ENCODE measurements around the gene OR1B1. TPM values are rescaled to one million over a fixed set of nuclear protein-coding genes. Genes with fewer than 3 reads are reported as not detected.
"Not testable (repeated sequence)": the region's sequence is repeated elsewhere in the genome, so short reads cannot be mapped to it uniquely, and the experiment has no call there.

The OR1B1 gene
- not detected for total RNA-seq
- long read RNA-seq, donor 1 = 0 reads
- long read RNA-seq, donor 2 = 0 reads

GRCh38 chr9:122657527-122657926 lies at the start of gene OR1B1:
OR1B1 (minus strand) TSS chr9:122657627.
- no peak for DNase-seq (ENCODE audit: low spot score)
- intact Hi-C loops (cut with DNase I) = loop anchor here in 1 of 2 donors (5.0 kb wide), 1 partner anchor 745 kb away; no protein-coding TSS in a partner anchor

GRCh38 chr9:122695696-122696095 lies 38.3 kb upstream of the OR1B1 start:
- no peak for DNase-seq (ENCODE audit: low spot score)
- intact Hi-C loops (cut with DNase I) = no loop called here

- DNase-seq (ENCODE audit: low spot score) = no peak
- intact Hi-C loops (cut with DNase I) = no loop called here
Measured at GRCh38 chr9:122684851-122685250, 27.4 kb upstream of the OR1B1 start.

GRCh38 chr9:122672481-122672880 lies 15.1 kb upstream of the OR1B1 start:
- DNase-seq (ENCODE audit: low spot score) = no peak
- intact Hi-C loops (cut with DNase I) = no loop called here

- intact Hi-C loops (cut with DNase I) = no loop called here
- DNase-seq (ENCODE audit: low spot score) = no peak
Measured at GRCh38 chr9:122661416-122661815, 4.0 kb upstream of the OR1B1 start, which contains the start of gene OR1L1. OR1L1 (plus strand) TSS chr9:122661716; CDS start chr9:122661716, 0 bp downstream.

- intact Hi-C loops (cut with DNase I) = loop anchor here in 1 of 2 donors (5.0 kb wide), 1 partner anchor 744 kb away; no protein-coding TSS in a partner anchor
- no peak for DNase-seq (ENCODE audit: low spot score)
Measured at GRCh38 chr9:122656378-122656777, 1.0 kb downstream of the OR1B1 start.

- intact Hi-C loops (cut with DNase I) = no loop called here
- no peak for DNase-seq (ENCODE audit: low spot score)
Measured at GRCh38 chr9:122642226-122642625, 15.2 kb downstream of the OR1B1 start.

GRCh38 chr9:122619996-122620395 lies 37.4 kb downstream of the OR1B1 start:
- intact Hi-C loops (cut with DNase I) = loop anchor here in 1 of 2 donors (5.0 kb wide), 1 partner anchor 677 kb away; no protein-coding TSS in a partner anchor
- DNase-seq (ENCODE audit: low spot score) = no peak

GRCh38 chr9:122614362-122614761 lies 43.1 kb downstream of the OR1B1 start, which contains the start of gene OR1Q1:
OR1Q1 (plus strand) TSS chr9:122614738; CDS start chr9:122614738, 0 bp downstream.
- DNase-seq (ENCODE audit: low spot score) = no peak
- intact Hi-C loops (cut with DNase I) = no loop called here

- intact Hi-C loops (cut with DNase I) = no loop called here
- DNase-seq (ENCODE audit: low spot score) = no peak
Measured at GRCh38 chr9:122609804-122610203, 47.6 kb downstream of the OR1B1 start.

GRCh38 chr9:122606587-122606986 lies 50.8 kb downstream of the OR1B1 start:
- no peak for DNase-seq (ENCODE audit: low spot score)
- intact Hi-C loops (cut with DNase I) = no loop called here

GRCh38 chr9:122605691-122606090 lies 51.7 kb downstream of the OR1B1 start:
- DNase-seq (ENCODE audit: low spot score) = no peak
- intact Hi-C loops (cut with DNase I) = no loop called here

GRCh38 chr9:122583284-122583683 lies 74.1 kb downstream of the OR1B1 start, which contains the start of gene OR1L8:
OR1L8 (minus strand) TSS chr9:122583384; CDS start chr9:122568477, 14,907 bp downstream.
- DNase-seq (ENCODE audit: low spot score); intact Hi-C loops (cut with DNase I): not testable (repeated sequence)

GRCh38 chr9:122580360-122580759 lies 77.1 kb downstream of the OR1B1 start:
- intact Hi-C loops (cut with DNase I) = no loop called here
- no peak for DNase-seq (ENCODE audit: low spot score)

GRCh38 chr9:122579874-122580273 lies 77.6 kb downstream of the OR1B1 start:
- intact Hi-C loops (cut with DNase I) = no loop called here
- no peak for DNase-seq (ENCODE audit: low spot score)

Other genes with a start within 250 kb of the OR1B1 start
- gene OR1J1, start 179.7 kb downstream of the OR1B1 start, total RNA-seq = not detected
- gene OR1J2, start 146.8 kb downstream of the OR1B1 start, total RNA-seq = not detected
- not detected for gene OR1J4, start 138.5 kb downstream of the OR1B1 start, total RNA-seq
- gene OR1N1, start 130.3 kb downstream of the OR1B1 start, total RNA-seq = not detected
- gene OR1N2, start 104.5 kb downstream of the OR1B1 start, total RNA-seq = not detected
- gene OR1L8, start 74.2 kb downstream of the OR1B1 start, total RNA-seq = under 1 TPM in 1 of 2 donors, not detected in 1; 0.29 TPM
- not detected for gene OR1Q1, start 42.9 kb downstream of the OR1B1 start, total RNA-seq
- gene OR1L1, start 4.1 kb upstream of the OR1B1 start, total RNA-seq = not detected
- gene OR1L3, start 17.5 kb upstream of the OR1B1 start, total RNA-seq = not detected
- gene OR1L4, start 66.4 kb upstream of the OR1B1 start, total RNA-seq = not detected
- gene OR1L6, start 84.7 kb upstream of the OR1B1 start, total RNA-seq = not detected
- not detected for gene OR5C1, start 131.3 kb upstream of the OR1B1 start, total RNA-seq
- not detected for gene OR1K1, start 142.5 kb upstream of the OR1B1 start, total RNA-seq
- 10 to 100 TPM; 12.1 to 15.8 TPM for gene PDCL, start 171.0 kb upstream of the OR1B1 start, total RNA-seq
- gene RC3H2, start 247.7 kb upstream of the OR1B1 start, total RNA-seq = 10 to 100 TPM; 35.1 to 46.8 TPM

Measured in posterior vena cava (tissue), 2 donors.